ENCODE results near the gene GALNT9.

Gene GALNT9

GRCh38 chr12:132275110-132275531 lies 54.3 kb downstream of the GALNT9 start:
- Histone ChIP-seq H2AFZ (ENCODE audit: low read depth, low read length) (no peak overlapping the region), H3K27me3 (ENCODE audit: control insufficient read depth in 1 of 2, insufficient read depth in 1 of 2, low read length in 2 of 2) (peaks cover 0 to 89% of the 10 kb centered on the region in 2 experiments), H3K36me3 (ENCODE audit: control insufficient read depth in 1 of 2, insufficient read depth in 2 of 2, low read depth in 1 of 2, low read length in 2 of 2) (no peaks in the 10 kb centered on the region), H4K8ac (ENCODE audit: low read length) (no peak overlapping the region), H3K9ac (ENCODE audit: low read length) (no peak overlapping the region), H3K27ac (ENCODE audit: low read length, poor library complexity, severe bottlenecking) (no peak overlapping the region), H3K4ac (ENCODE audit: low read depth in 1 of 2, low read length in 2 of 2) (no peak overlapping the region), H2BK5ac (ENCODE audit: low read depth, low read length, poor library complexity, severe bottlenecking) (no peak overlapping the region), H4K91ac (ENCODE audit: low read length) (no peak overlapping the region), H3K9me3 (ENCODE audit: control insufficient read depth, low read length) (no peaks in the 10 kb centered on the region), H3K14ac (ENCODE audit: low read length in 2 of 2) (no peak overlapping the region), H2BK120ac (ENCODE audit: low read depth, low read length) (no peak overlapping the region), H3K4me1 (ENCODE audit: control insufficient read depth, insufficient read depth, low read depth, low read length) (no peaks in the 10 kb centered on the region), H3K23ac (ENCODE audit: low read length in 2 of 2) (no peak overlapping the region), H3K18ac (ENCODE audit: low read depth in 1 of 2, low read length in 2 of 2) (no peak overlapping the region), H2BK15ac (ENCODE audit: low read depth, poor library complexity, severe bottlenecking) (no peak overlapping the region), H3K4me3 (ENCODE audit: insufficient read depth in 1 of 2, low read depth in 1 of 2, low read length in 2 of 2) (peak overlapping the region in 1 of 2 experiments; percentile 57), H2AK5ac (ENCODE audit: low read length, severe bottlenecking) (no peak overlapping the region), H3K79me1 (replicated peaks; ENCODE audit: low read length, poor library complexity, severe bottlenecking) (no peaks in the 10 kb centered on the region), H2BK12ac (ENCODE audit: low read length in 2 of 2) (no peak overlapping the region), H3K4me2 (ENCODE audit: low read length, poor library complexity, severe bottlenecking) (no peak overlapping the region)
- 75% methylated on average over 11 of the region's 13 CpGs for WGBS
- DNase-seq = no peak

GRCh38 chr12:132273992-132274334 lies 55.4 kb downstream of the GALNT9 start:
- H2BK12ac ChIP-seq (ENCODE audit: low read length in 2 of 2) = no peak overlapping the region
- no peak overlapping the region for H2AK5ac ChIP-seq (ENCODE audit: low read length, severe bottlenecking)
- no peak overlapping the region for H3K23ac ChIP-seq (ENCODE audit: low read length in 2 of 2)
- H3K36me3 ChIP-seq (ENCODE audit: control insufficient read depth in 1 of 2, insufficient read depth in 2 of 2, low read depth in 1 of 2, low read length in 2 of 2) = no peaks in the 10 kb centered on the region
- no peak overlapping the region for H3K4me2 ChIP-seq (ENCODE audit: low read length, poor library complexity, severe bottlenecking)
- no peak for DNase-seq
- H3K4me3 ChIP-seq (ENCODE audit: insufficient read depth in 1 of 2, low read depth in 1 of 2, low read length in 2 of 2) = no peak overlapping the region
- no peak overlapping the region for H2BK15ac ChIP-seq (ENCODE audit: low read depth, poor library complexity, severe bottlenecking)
- H4K8ac ChIP-seq (ENCODE audit: low read length) = no peak overlapping the region
- H3K9ac ChIP-seq (ENCODE audit: low read length) = no peak overlapping the region
- H2AFZ ChIP-seq (ENCODE audit: low read depth, low read length) = no peak overlapping the region
- no peak overlapping the region for H3K14ac ChIP-seq (ENCODE audit: low read length in 2 of 2)
- H3K4me1 ChIP-seq (ENCODE audit: control insufficient read depth, insufficient read depth, low read depth, low read length) = no peaks in the 10 kb centered on the region
- H3K9me3 ChIP-seq (ENCODE audit: control insufficient read depth, low read length) = no peaks in the 10 kb centered on the region
- H4K91ac ChIP-seq (ENCODE audit: low read length) = no peak overlapping the region
- H3K18ac ChIP-seq (ENCODE audit: low read depth in 1 of 2, low read length in 2 of 2) = no peak overlapping the region
- peaks cover 0 to 88% of the 10 kb centered on the region in 2 experiments for H3K27me3 ChIP-seq (ENCODE audit: control insufficient read depth in 1 of 2, insufficient read depth in 1 of 2, low read length in 2 of 2)
- WGBS = 82% methylated on average over 11 of the region's 11 CpGs
- no peak overlapping the region for H3K4ac ChIP-seq (ENCODE audit: low read depth in 1 of 2, low read length in 2 of 2)
- no peak overlapping the region for H3K27ac ChIP-seq (ENCODE audit: low read length, poor library complexity, severe bottlenecking)
- H2BK5ac ChIP-seq (ENCODE audit: low read depth, low read length, poor library complexity, severe bottlenecking) = no peak overlapping the region
- no peak overlapping the region for H2BK120ac ChIP-seq (ENCODE audit: low read depth, low read length)
- no peaks in the 10 kb centered on the region for H3K79me1 ChIP-seq (replicated peaks; ENCODE audit: low read length, poor library complexity, severe bottlenecking)

GRCh38 chr12:132272711-132273110 lies 56.7 kb downstream of the GALNT9 start:
- Histone ChIP-seq H3K27me3 (ENCODE audit: control insufficient read depth in 1 of 2, insufficient read depth in 1 of 2, low read length in 2 of 2) (peaks cover 0 to 89% of the 10 kb centered on the region in 2 experiments), H3K4me3 (ENCODE audit: insufficient read depth in 1 of 2, low read depth in 1 of 2, low read length in 2 of 2) (no peak overlapping the region), H2BK120ac (ENCODE audit: low read depth, low read length) (no peak overlapping the region), H3K9me3 (ENCODE audit: control insufficient read depth, low read length) (no peaks in the 10 kb centered on the region), H4K91ac (ENCODE audit: low read length) (no peak overlapping the region), H3K23ac (ENCODE audit: low read length in 2 of 2) (no peak overlapping the region), H2BK12ac (ENCODE audit: low read length in 2 of 2) (no peak overlapping the region), H2BK15ac (ENCODE audit: low read depth, poor library complexity, severe bottlenecking) (no peak overlapping the region), H3K18ac (ENCODE audit: low read depth in 1 of 2, low read length in 2 of 2) (no peak overlapping the region), H2BK5ac (ENCODE audit: low read depth, low read length, poor library complexity, severe bottlenecking) (no peak overlapping the region), H3K4me1 (ENCODE audit: control insufficient read depth, insufficient read depth, low read depth, low read length) (peaks cover 3% of the 10 kb centered on the region), H3K9ac (ENCODE audit: low read length) (no peak overlapping the region), H3K4me2 (ENCODE audit: low read length, poor library complexity, severe bottlenecking) (no peak overlapping the region), H3K27ac (ENCODE audit: low read length, poor library complexity, severe bottlenecking) (no peak overlapping the region), H2AFZ (ENCODE audit: low read depth, low read length) (no peak overlapping the region), H4K8ac (ENCODE audit: low read length) (no peak overlapping the region), H3K14ac (ENCODE audit: low read length in 2 of 2) (no peak overlapping the region), H3K4ac (ENCODE audit: low read depth in 1 of 2, low read length in 2 of 2) (no peak overlapping the region), H2AK5ac (ENCODE audit: low read length, severe bottlenecking) (no peak overlapping the region), H3K79me1 (replicated peaks; ENCODE audit: low read length, poor library complexity, severe bottlenecking) (no peaks in the 10 kb centered on the region), H3K36me3 (ENCODE audit: control insufficient read depth in 1 of 2, insufficient read depth in 2 of 2, low read depth in 1 of 2, low read length in 2 of 2) (no peaks in the 10 kb centered on the region)
- WGBS = 87% methylated on average over 17 of the region's 17 CpGs
- DNase-seq = no peak

- peaks cover 3% of the 10 kb centered on the region for H3K4me1 ChIP-seq (ENCODE audit: control insufficient read depth, insufficient read depth, low read depth, low read length)
- H2AK5ac ChIP-seq (ENCODE audit: low read length, severe bottlenecking) = no peak overlapping the region
- no peak overlapping the region for H3K4me3 ChIP-seq (ENCODE audit: insufficient read depth in 1 of 2, low read depth in 1 of 2, low read length in 2 of 2)
- DNase-seq = no peak
- no peak overlapping the region for H3K4me2 ChIP-seq (ENCODE audit: low read length, poor library complexity, severe bottlenecking)
- H3K27ac ChIP-seq (ENCODE audit: low read length, poor library complexity, severe bottlenecking) = no peak overlapping the region
- H3K23ac ChIP-seq (ENCODE audit: low read length in 2 of 2) = no peak overlapping the region
- H2BK12ac ChIP-seq (ENCODE audit: low read length in 2 of 2) = no peak overlapping the region
- no peak overlapping the region for H2BK5ac ChIP-seq (ENCODE audit: low read depth, low read length, poor library complexity, severe bottlenecking)
- peaks cover 0 to 88% of the 10 kb centered on the region in 2 experiments for H3K27me3 ChIP-seq (ENCODE audit: control insufficient read depth in 1 of 2, insufficient read depth in 1 of 2, low read length in 2 of 2)
- no peak overlapping the region for H3K14ac ChIP-seq (ENCODE audit: low read length in 2 of 2)
- no peaks in the 10 kb centered on the region for H3K36me3 ChIP-seq (ENCODE audit: control insufficient read depth in 1 of 2, insufficient read depth in 2 of 2, low read depth in 1 of 2, low read length in 2 of 2)
- H3K4ac ChIP-seq (ENCODE audit: low read depth in 1 of 2, low read length in 2 of 2) = no peak overlapping the region
- no peak overlapping the region for H3K9ac ChIP-seq (ENCODE audit: low read length)
- no peak overlapping the region for H2BK120ac ChIP-seq (ENCODE audit: low read depth, low read length)
- no peak overlapping the region for H4K8ac ChIP-seq (ENCODE audit: low read length)
- H2BK15ac ChIP-seq (ENCODE audit: low read depth, poor library complexity, severe bottlenecking) = no peak overlapping the region
- no peak overlapping the region for H2AFZ ChIP-seq (ENCODE audit: low read depth, low read length)
- H4K91ac ChIP-seq (ENCODE audit: low read length) = no peak overlapping the region
- H3K9me3 ChIP-seq (ENCODE audit: control insufficient read depth, low read length) = no peaks in the 10 kb centered on the region
- 90% methylated on average over 22 of the region's 23 CpGs for WGBS
- no peak overlapping the region for H3K18ac ChIP-seq (ENCODE audit: low read depth in 1 of 2, low read length in 2 of 2)
- H3K79me1 ChIP-seq (replicated peaks; ENCODE audit: low read length, poor library complexity, severe bottlenecking) = no peaks in the 10 kb centered on the region
Measured at GRCh38 chr12:132271755-132272092, 57.7 kb downstream of the GALNT9 start.
